Uterus (tissue), 4 donors: ENCODE data around the gene ASTN1. TPM values are rescaled to one million over a fixed set of nuclear protein-coding genes. Genes with fewer than 3 reads are reported as not detected.

ENCODE experiments used
- DNase-seq, 2 donors: peaks; one replicate each; pipeline ENCODE4 v3.0.0-alpha.2; 2019 to 2020
- H3K27ac ChIP-seq, 2 donors: fragments of 200-600 bp; sonication (generic); 1 replicate in 1 of 2; 2 replicates in 1 of 2; pipeline ENCODE4 v1.5.1; 2016 to 2018
- H3K27me3 ChIP-seq, 2 donors: fragments of 200-600 bp; sonication (generic); one replicate each; pipeline ENCODE4 v1.5.1; 2018 to 2019; ENCODE audit warnings: control low read depth in 1 of 2
- H3K36me3 ChIP-seq, 2 donors: fragments of 200-600 bp; sonication (generic); one replicate each; pipeline ENCODE4 v1.5.1; 2019; ENCODE audit warnings: control low read depth in 1 of 2
- H3K4me1 ChIP-seq, 2 donors: fragments of 200-600 bp; sonication (generic); one replicate each; pipeline ENCODE4 v1.5.1; 2018 to 2019; ENCODE audit warnings: control low read depth in 1 of 2
- H3K4me3 ChIP-seq, 2 donors: fragments of 200-600 bp; sonication (generic); 1 replicate in 1 of 2; 2 replicates in 1 of 2; pipeline ENCODE4 v1.5.1; 2018 to 2019; ENCODE audit warnings: mild to moderate bottlenecking in 1 of 2
- H3K9me3 ChIP-seq, 2 donors: fragments of 200-600 bp; sonication (generic); one replicate each; pipeline ENCODE4 v1.5.1; 2019; ENCODE audit warnings: control low read depth in 1 of 2
- POLR2A ChIP-seq, 2 donors: fragments of 450-650 bp; IDR thresholded peaks; one replicate each; pipeline ENCODE4 v1.6.1; 2016; ENCODE audit warnings: antibody characterized with exemption in 2 of 2, mild to moderate bottlenecking in 1 of 2, moderate library complexity in 1 of 2
- intact Hi-C: fragments of 100-400 bp; cut with DNase I; formaldehyde crosslinking; loops from one replicate; pipeline ENCODE4 v1.15.1; 2023; ENCODE audit warnings: low total_unique reads
- total RNA-seq, 4 donors: library from RNA; depleted of rRNA in 3 of 4; stranded (reverse); fragments of >200 nt in 3 of 4; gene quantifications; one replicate each; pipeline versions ENCODE4 v1.1.0 to v1.2.4, GENCODE V29; 2014 to 2023
- TF ChIP-seq, protein P1 (sequence below), 4 experiments: fragments of 200-600 bp in 2 of 4; fragments of 450-650 bp in 2 of 4; sonication (generic) in 2 of 4; IDR thresholded peaks; one replicate each; pipeline ENCODE4 v1.5.1; 2016 to 2019; ENCODE audit warnings: antibody characterized with exemption in 4 of 4, mild to moderate bottlenecking in 2 of 4, moderate library complexity in 1 of 4
- donor health status: DM: yes; HTN: yes; CAD: no.

ASTN1 gene
- total RNA-seq, 4 donors from 2014 or later, result 0.29 to 42.7 (median 2.5) TPM

DNA sequence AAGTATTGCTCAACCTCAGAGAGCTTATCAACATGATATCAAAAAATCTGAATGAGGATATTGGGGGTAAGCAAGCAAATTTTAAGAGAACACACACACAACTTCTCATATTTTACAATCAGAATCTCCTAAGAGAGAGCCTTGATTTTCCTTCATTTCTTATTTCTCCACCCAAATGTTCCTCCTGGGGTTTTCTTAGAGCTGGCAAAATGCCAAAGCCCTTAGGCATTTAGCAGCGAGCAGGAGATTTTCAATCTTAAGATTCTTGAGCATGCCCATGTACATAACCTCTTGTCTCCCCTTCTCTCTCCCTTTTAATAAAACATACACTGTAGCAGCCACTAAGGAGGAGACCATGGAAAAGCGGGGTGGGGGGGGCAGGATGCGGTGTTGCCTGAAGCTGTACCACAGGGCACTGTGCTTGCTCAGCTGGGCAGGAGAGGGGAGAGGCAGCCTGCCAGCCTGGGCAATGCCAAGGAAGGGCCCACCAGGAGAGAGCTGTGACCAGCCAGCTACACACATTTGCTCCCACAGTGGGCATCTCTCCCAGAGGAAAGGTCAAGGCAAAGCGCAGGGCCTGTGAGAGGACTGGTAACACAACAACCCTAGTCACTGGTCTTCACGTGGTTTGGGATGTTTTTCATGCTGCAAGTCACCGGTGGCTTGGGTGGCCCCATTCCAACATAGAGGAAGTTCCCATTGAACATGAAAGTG is 10.6 kb upstream of the ASTN1 start:
- intact Hi-C loops, result no loop called here
- no peaks in the 10 kb centered on the region for H3K36me3 ChIP-seq
- no peaks in the 10 kb centered on the region for H3K9me3 ChIP-seq
- H3K27ac ChIP-seq, result no peak overlapping the region
- no peaks in the 10 kb centered on the region for H3K4me1 ChIP-seq
- TF ChIP-seq POLR2A (IDR thresholded peaks at IDR 0.05), result no peak
- TF ChIP-seq, protein P1, sequence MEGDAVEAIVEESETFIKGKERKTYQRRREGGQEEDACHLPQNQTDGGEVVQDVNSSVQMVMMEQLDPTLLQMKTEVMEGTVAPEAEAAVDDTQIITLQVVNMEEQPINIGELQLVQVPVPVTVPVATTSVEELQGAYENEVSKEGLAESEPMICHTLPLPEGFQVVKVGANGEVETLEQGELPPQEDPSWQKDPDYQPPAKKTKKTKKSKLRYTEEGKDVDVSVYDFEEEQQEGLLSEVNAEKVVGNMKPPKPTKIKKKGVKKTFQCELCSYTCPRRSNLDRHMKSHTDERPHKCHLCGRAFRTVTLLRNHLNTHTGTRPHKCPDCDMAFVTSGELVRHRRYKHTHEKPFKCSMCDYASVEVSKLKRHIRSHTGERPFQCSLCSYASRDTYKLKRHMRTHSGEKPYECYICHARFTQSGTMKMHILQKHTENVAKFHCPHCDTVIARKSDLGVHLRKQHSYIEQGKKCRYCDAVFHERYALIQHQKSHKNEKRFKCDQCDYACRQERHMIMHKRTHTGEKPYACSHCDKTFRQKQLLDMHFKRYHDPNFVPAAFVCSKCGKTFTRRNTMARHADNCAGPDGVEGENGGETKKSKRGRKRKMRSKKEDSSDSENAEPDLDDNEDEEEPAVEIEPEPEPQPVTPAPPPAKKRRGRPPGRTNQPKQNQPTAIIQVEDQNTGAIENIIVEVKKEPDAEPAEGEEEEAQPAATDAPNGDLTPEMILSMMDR (IDR thresholded peaks at IDR 0.05), result no peak
- H3K4me3 ChIP-seq, result no peak overlapping the region
- DNase-seq, result no peak
- H3K27me3 ChIP-seq, result peaks cover 0 to 12% of the 10 kb centered on the region in 2 donors

DNA sequence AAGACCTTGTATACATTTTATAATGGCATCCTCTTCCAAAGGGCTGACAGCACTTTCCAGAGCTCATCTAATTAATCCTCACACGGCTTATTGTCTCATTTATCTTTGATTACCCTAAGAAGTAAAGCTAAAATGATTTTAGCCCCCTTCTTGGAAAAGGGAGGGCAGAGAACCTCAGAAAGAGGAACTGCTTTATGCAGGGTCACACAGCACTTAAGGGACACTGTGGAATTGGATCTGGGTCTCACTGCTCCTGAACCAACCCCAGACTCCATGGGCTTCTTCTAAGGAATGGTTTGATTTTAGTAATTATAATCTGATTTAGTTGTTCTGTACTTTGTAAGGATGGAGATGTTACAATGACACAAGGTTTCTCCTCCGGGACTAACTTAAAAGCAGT is 9.5 kb upstream of the ASTN1 start:
- intact Hi-C loops, result no loop called here
- Histone ChIP-seq H3K36me3 (no peaks in the 10 kb centered on the region), H3K9me3 (no peaks in the 10 kb centered on the region), H3K4me3 (no peak overlapping the region), H3K27ac (no peak overlapping the region), H3K4me1 (no peaks in the 10 kb centered on the region), H3K27me3 (peaks cover 0 to 7% of the 10 kb centered on the region in 2 donors)
- DNase-seq, result no peak
- no peak for TF ChIP-seq POLR2A (IDR thresholded peaks at IDR 0.05)
- TF ChIP-seq, protein P1 (IDR thresholded peaks at IDR 0.05), result no peak

DNA sequence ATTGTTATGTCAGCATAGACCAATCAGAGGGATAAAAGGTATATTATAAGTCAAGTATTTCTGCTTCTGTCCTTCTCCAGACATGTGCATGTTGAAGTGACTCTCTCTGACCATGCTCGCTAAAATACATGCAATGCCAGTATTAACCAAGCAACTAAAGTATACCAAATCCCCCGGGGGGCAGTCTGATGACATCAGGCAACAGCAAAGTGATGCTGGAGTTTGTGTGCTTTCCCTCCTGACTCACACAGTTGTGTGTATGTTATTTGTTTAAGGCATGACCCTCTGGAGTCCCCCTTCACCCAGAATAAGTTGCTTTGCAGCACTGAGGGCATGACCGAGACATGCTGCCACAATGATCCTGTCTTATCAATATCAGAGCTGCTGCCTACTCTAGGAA is 8.4 kb upstream of the ASTN1 start:
- Histone ChIP-seq H3K4me1 (no peaks in the 10 kb centered on the region), H3K27ac (no peak overlapping the region), H3K9me3 (no peaks in the 10 kb centered on the region), H3K27me3 (peaks cover 0 to 13% of the 10 kb centered on the region in 2 donors), H3K36me3 (no peaks in the 10 kb centered on the region), H3K4me3 (no peak overlapping the region)
- DNase-seq, result no peak
- intact Hi-C loops, result no loop called here
- TF ChIP-seq POLR2A (IDR thresholded peaks at IDR 0.05), result no peak
- TF ChIP-seq, protein P1 (IDR thresholded peaks at IDR 0.05), result no peak

DNA sequence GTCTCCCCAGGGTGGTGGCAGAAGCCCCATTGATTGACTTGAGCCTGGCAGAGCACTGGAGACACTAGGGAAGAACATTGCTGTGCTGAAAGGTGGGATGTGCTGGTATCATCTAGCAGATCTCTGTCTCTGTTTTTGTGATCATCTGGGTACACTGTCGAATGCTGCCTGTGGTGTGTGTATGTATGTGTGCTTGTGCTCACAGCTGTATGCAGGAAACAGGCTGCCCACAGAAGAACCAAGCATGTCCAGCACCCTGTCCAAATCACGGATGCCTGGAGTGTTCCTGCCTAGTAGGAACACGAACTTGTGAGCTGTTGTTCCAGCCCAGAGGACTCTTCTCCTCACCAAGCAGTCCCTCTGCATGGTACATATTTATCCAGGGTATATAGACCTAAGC is 7.8 kb upstream of the ASTN1 start:
- intact Hi-C loops, result no loop called here
- Histone ChIP-seq H3K4me3 (no peak overlapping the region), H3K36me3 (no peaks in the 10 kb centered on the region), H3K27ac (no peak overlapping the region), H3K27me3 (peaks cover 0 to 13% of the 10 kb centered on the region in 2 donors), H3K4me1 (no peaks in the 10 kb centered on the region), H3K9me3 (no peaks in the 10 kb centered on the region)
- no peak for DNase-seq
- TF ChIP-seq, protein P1 (IDR thresholded peaks at IDR 0.05), result no peak
- TF ChIP-seq POLR2A (IDR thresholded peaks at IDR 0.05), result no peak

DNA sequence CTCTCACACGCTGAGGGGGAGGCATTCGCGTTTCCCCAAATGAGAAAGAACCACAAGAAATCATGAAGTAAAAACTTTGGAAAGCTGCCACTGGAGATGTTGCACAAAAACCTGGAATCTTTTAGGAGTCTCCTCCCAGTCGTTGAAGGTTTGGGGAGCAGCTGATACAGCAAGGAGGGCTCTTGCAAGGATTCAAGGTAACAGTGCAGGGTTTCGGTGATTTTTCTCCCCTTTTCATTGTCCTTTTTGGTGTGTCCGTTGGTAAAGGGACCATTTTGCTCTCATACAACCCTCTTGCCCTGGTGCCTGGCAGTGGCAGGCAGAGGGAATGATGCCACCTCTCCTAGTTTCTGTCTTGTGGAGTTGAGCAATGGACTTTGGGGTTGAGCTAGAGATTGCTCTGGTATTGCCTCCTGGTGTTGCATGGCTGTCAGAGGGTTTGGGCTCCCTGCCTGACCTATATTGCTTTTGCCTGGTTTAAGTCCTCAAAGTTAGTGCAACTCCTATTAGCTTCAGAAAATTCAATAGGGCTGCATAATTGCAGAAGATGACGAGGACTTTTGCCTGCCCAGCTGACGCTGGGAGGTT is 7.1 kb upstream of the ASTN1 start:
- Histone ChIP-seq H3K27me3 (peaks cover 0 to 14% of the 10 kb centered on the region in 2 donors), H3K4me3 (no peak overlapping the region), H3K36me3 (no peaks in the 10 kb centered on the region), H3K9me3 (no peaks in the 10 kb centered on the region), H3K4me1 (no peaks in the 10 kb centered on the region), H3K27ac (no peak overlapping the region)
- no peak for DNase-seq
- no peak for TF ChIP-seq POLR2A (IDR thresholded peaks at IDR 0.05)
- TF ChIP-seq, protein P1 (IDR thresholded peaks at IDR 0.05), result no peak
- intact Hi-C loops, result no loop called here
